Gastroesophageal sphincter (tissue), 3 donors: ENCODE data around the gene TMPRSS11E.

Source experiments
- CTCF ChIP-seq, 4 experiments: fragments of 200-600 bp in 2 of 4; fragments of 450-650 bp in 2 of 4; sonication (generic) in 1 of 4; IDR thresholded peaks; one replicate each; pipeline ENCODE4 v1.5.1; 2017 to 2019; ENCODE audit warnings: antibody characterized with exemption in 4 of 4, mild to moderate bottlenecking in 2 of 4, moderate library complexity in 2 of 4
- EP300 ChIP-seq: sonication (generic); formaldehyde crosslinking; IDR thresholded peaks from one replicate; pipeline ENCODE4 v1.6.1; 2017; ENCODE audit warnings: antibody characterized with exemption, mild to moderate bottlenecking
- POLR2A ChIP-seq, 2 donors: fragments of 450-650 bp; IDR thresholded peaks; one replicate each; pipeline ENCODE4 v1.6.1; 2017; ENCODE audit warnings: antibody characterized with exemption in 2 of 2, mild to moderate bottlenecking in 2 of 2, moderate library complexity in 1 of 2
- POLR2AphosphoS5 ChIP-seq: sonication (generic); formaldehyde crosslinking; IDR thresholded peaks from one replicate; pipeline ENCODE4 v1.6.1; 2017; ENCODE audit warnings: antibody characterized with exemption

- no peak for TF ChIP-seq CTCF (IDR thresholded peaks at IDR 0.05)
- no peak for TF ChIP-seq POLR2AphosphoS5
- TF ChIP-seq EP300 = no peak
- no peak for TF ChIP-seq POLR2A (IDR thresholded peaks at IDR 0.05)
Observed at GRCh38 chr4:68451246-68452211, 4.3 kb downstream of the TMPRSS11E start.
